PC-3 (cell line): ENCODE results near the gene GZMB. TPM values are rescaled to one million over a fixed set of nuclear protein-coding genes. Genes with fewer than 3 reads are reported as not detected.

ENCODE experiments used
- ATAC-seq: fragments of 200-7000 bp; cut with Tn5 transposase; 2 replicates; pipeline ENCODE4 v1.9.1; 2020; ENCODE audit warnings: mild to moderate bottlenecking, moderate library complexity
- Bru-seq: library from RNA; stranded (reverse); fragments of 400-500 nt; gene quantifications from one replicate; lab custom pipeline; 2021; lab: Mats Ljungman, UMichigan
- BruChase-seq, 2 experiments: library from RNA; stranded (reverse); fragments of 400-500 nt; gene quantifications; one replicate each; lab custom pipeline; 2021; lab: Mats Ljungman, UMichigan
- BruUV-seq: library from RNA; stranded (reverse); fragments of 400-500 nt; replicated peaks from 2 replicates; lab custom pipeline; 2021; lab: Mats Ljungman, UMichigan
- CTCF ChIA-PET: fragments of 300-600 bp; sonication (Branson Sonifier 250); formaldehyde crosslinking; loops from one replicate; lab custom pipeline; 2022; ENCODE audit warnings: antibody characterized with exemption; lab: Charles Lee
- POLR2A ChIA-PET: fragments of 300-600 bp; sonication (Branson Sonifier 250); formaldehyde crosslinking; loops from one replicate; lab custom pipeline; 2022; ENCODE audit warnings: antibody characterized with exemption; ENCODE audit not compliant: unreplicated experiment; lab: Charles Lee
- DNase-seq: peaks from one replicate; pipeline ENCODE4 v3.0.0-alpha.2; 2015
- H2AFZ ChIP-seq: fragments of 300-600 bp; sonication (generic); 2 replicates; pipeline ENCODE4 v1.6.0; 2016; ENCODE audit warnings: antibody characterized with exemption, low read length
- H3F3A ChIP-seq: fragments of 300-600 bp; sonication (generic); one replicate; pipeline ENCODE4 v1.6.0; 2017; ENCODE audit warnings: antibody characterized with exemption, low read length, control low read depth, mild to moderate bottlenecking; ENCODE audit not compliant: unreplicated experiment
- H3K27ac ChIP-seq: fragments of 300-600 bp; sonication (generic); 2 replicates; pipeline ENCODE4 v1.5.1; 2016; ENCODE audit warnings: mild to moderate bottlenecking, low read length
- H3K27me3 ChIP-seq: fragments of 300-600 bp; sonication (generic); 2 replicates; pipeline ENCODE4 v1.6.1; 2016; ENCODE audit warnings: low read length, mixed read lengths
- H3K36me3 ChIP-seq: fragments of 300-600 bp; sonication (generic); 2 replicates; pipeline ENCODE4 v1.6.1; 2016; ENCODE audit warnings: low read depth, mixed run types, low read length, mixed read lengths
- H3K4me1 ChIP-seq: fragments of 300-600 bp; sonication (generic); 2 replicates; pipeline ENCODE4 v1.5.1; 2016; ENCODE audit warnings: low read length; ENCODE audit not compliant: insufficient read depth
- H3K4me2 ChIP-seq: fragments of 300-600 bp; sonication (generic); 2 replicates; pipeline ENCODE4 v1.6.0; 2016; ENCODE audit warnings: low read length
- H3K4me3 ChIP-seq: fragments of 300-600 bp; sonication (generic); 2 replicates; pipeline ENCODE4 v1.5.1; 2016; ENCODE audit warnings: mild to moderate bottlenecking, low read length, mixed read lengths
- H3K79me2 ChIP-seq: fragments of 300-600 bp; sonication (generic); 2 replicates; pipeline ENCODE4 v1.6.1; 2017; ENCODE audit warnings: low read length, mixed read lengths
- H3K9ac ChIP-seq: fragments of 300-600 bp; sonication (generic); 2 replicates; pipeline ENCODE4 v1.6.0; 2016; ENCODE audit warnings: mild to moderate bottlenecking, low read length
- H3K9me2 ChIP-seq: fragments of 300-600 bp; sonication (generic); replicated peaks from 2 replicates; pipeline ENCODE4 v1.6.1; 2016; ENCODE audit warnings: mixed run types, low read length, mixed read lengths
- H3K9me3 ChIP-seq: fragments of 300-600 bp; sonication (generic); 2 replicates; pipeline ENCODE4 v1.6.1; 2016; ENCODE audit warnings: low read length, mixed read lengths
- H4K20me1 ChIP-seq: fragments of 300-600 bp; sonication (generic); 2 replicates; pipeline ENCODE4 v1.6.1; 2016; ENCODE audit warnings: low read length, mixed read lengths
- EZH2 ChIP-seq: fragments of 300-600 bp; sonication (generic); IDR thresholded peaks from one replicate; pipeline ENCODE4 v1.6.1; 2017; ENCODE audit warnings: antibody characterized with exemption, mild to moderate bottlenecking, low read length; ENCODE audit not compliant: unreplicated experiment
- EZH2phosphoT487 ChIP-seq: fragments of 300-600 bp; sonication (generic); IDR thresholded peaks from 2 replicates; pipeline ENCODE4 v1.6.1; 2018; ENCODE audit warnings: mild to moderate bottlenecking, antibody characterized with exemption, low read length, borderline replicate concordance
- intact Hi-C: fragments of 100-400 bp; cut with micrococcal nuclease; formaldehyde crosslinking; loops from 2 replicates; pipeline ENCODE4 v1.9.0; 2023
- long read RNA-seq: library from polyadenylated mRNA; unstranded; transcript quantifications from one replicate; pipeline ENCODE4 v2.0.0, GENCODE V29; 2021; ENCODE audit not compliant: unreplicated experiment
- total RNA-seq: library from RNA; depleted of rRNA; stranded (reverse); fragments of >200 nt; gene quantifications from 2 replicates; pipeline ENCODE4 v1.2.3, GENCODE V29; 2014; rRNA removed
- TF ChIP-seq, protein P1 (sequence below): fragments of 300-600 bp; sonication (generic); conservative IDR thresholded peaks from 2 replicates; pipeline ENCODE4 v1.5.1; 2017; ENCODE audit warnings: antibody characterized with exemption, low read depth, mild to moderate bottlenecking, low read length

Gene GZMB, protein sequence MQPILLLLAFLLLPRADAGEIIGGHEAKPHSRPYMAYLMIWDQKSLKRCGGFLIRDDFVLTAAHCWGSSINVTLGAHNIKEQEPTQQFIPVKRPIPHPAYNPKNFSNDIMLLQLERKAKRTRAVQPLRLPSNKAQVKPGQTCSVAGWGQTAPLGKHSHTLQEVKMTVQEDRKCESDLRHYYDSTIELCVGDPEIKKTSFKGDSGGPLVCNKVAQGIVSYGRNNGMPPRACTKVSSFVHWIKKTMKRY
- total RNA-seq (not detected in 2 replicates), Bru-seq, nascent RNA (not detected), BruChase-seq, experiment 1, labeled RNA remaining after a 6-hour chase (percentile 14 among the genes with signal in this experiment), BruChase-seq, experiment 2, labeled RNA remaining after a 2-hour chase (not detected)
- long read RNA-seq = 0 reads

DNA sequence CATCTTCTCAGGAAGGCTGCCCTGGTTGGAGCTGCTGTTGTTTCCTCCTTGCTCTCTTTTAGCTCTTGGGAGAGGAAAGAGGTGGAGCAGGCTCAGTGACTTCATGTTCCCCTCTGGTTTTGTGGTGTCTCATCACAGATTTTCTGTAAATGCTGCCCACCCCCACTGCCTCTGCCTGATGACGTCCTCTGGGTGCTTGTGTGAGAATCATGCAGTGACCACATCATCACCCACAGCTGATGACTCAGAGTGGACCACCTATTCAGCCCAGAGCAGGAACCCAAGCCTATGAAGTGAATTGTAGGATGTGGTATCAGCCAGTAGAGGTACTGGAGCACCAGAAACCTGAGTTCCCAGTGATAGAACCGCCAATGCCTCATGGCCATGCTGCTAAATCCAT is at the start of gene GZMB:
Gene GZMB, minus strand, starts transcription at position 33 of the 400 bp plus-strand sequence. Its CDS starts 30 bp downstream, at position 3.
- POLR2A ChIA-PET = no interaction called here
- no peak for TF ChIP-seq EZH2phosphoT487
- TF ChIP-seq, protein P1, sequence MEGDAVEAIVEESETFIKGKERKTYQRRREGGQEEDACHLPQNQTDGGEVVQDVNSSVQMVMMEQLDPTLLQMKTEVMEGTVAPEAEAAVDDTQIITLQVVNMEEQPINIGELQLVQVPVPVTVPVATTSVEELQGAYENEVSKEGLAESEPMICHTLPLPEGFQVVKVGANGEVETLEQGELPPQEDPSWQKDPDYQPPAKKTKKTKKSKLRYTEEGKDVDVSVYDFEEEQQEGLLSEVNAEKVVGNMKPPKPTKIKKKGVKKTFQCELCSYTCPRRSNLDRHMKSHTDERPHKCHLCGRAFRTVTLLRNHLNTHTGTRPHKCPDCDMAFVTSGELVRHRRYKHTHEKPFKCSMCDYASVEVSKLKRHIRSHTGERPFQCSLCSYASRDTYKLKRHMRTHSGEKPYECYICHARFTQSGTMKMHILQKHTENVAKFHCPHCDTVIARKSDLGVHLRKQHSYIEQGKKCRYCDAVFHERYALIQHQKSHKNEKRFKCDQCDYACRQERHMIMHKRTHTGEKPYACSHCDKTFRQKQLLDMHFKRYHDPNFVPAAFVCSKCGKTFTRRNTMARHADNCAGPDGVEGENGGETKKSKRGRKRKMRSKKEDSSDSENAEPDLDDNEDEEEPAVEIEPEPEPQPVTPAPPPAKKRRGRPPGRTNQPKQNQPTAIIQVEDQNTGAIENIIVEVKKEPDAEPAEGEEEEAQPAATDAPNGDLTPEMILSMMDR = no peak
- no peak for TF ChIP-seq EZH2
- no TSS peak for BruUV-seq

DNA sequence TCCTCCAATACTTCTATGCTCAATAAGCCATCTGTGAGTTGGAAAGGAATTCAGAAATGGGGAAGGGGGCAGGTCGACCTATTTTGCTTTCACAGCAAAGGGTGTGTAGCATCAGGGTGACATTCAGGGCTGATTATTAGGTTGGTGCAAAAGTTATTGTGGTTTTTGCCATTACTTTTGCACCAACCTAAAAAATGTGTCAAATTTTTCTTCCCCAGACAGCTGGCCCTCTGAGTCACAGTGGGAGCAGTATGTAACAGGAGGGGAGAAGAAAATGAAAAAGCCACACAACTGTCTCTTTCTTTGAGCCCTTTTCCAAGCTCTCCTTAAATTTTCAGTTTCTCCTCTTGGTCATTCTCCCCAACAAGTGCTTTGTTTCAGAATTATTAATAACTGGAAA is 47.1 kb upstream of the GZMB start:
- ATAC-seq = no peak
- Histone ChIP-seq H3K4me2 (no peak overlapping the region), H3K36me3 (no peaks in the 10 kb centered on the region; the same call in 1 of the 2 replicates), H3K4me1 (no peaks in the 10 kb centered on the region), H3K27ac (no peak overlapping the region), H2AFZ (no peak overlapping the region), H4K20me1 (no peaks in the 10 kb centered on the region), H3F3A (no peaks in the 10 kb centered on the region), H3K27me3 (no peaks in the 10 kb centered on the region), H3K79me2 (no peaks in the 10 kb centered on the region), H3K9me3 (no peaks in the 10 kb centered on the region), H3K9me2 (no peaks in the 10 kb centered on the region), H3K9ac (no peak overlapping the region), H3K4me3 (no peak overlapping the region)
- no peak for TF ChIP-seq EZH2
- TF ChIP-seq, protein P1 = no peak
- TF ChIP-seq EZH2phosphoT487 = no peak
- ChIA-PET CTCF (no interaction called here), POLR2A (no interaction called here)
- intact Hi-C loops = no loop called here
- no peak for DNase-seq
- BruUV-seq = no TSS peak

More for the DNA sequence above, at the start of gene GZMB:
- ATAC-seq (no peak), DNase-seq (no peak)
- Histone ChIP-seq H3K9me2 (no peaks in the 10 kb centered on the region), H3K27me3 (peaks cover 3% of the 10 kb centered on the region; the same call in 1 of the 2 replicates), H3K36me3 (no peaks in the 10 kb centered on the region), H3K4me1 (0 out of 2 replicates have a peak, but pooled peaks cover 6% of the 10 kb centered on the region), H3F3A (no peaks in the 10 kb centered on the region), H4K20me1 (no peaks in the 10 kb centered on the region), H3K27ac (no peak within 1 kb of the TSS), H3K4me3 (no peak within 1 kb of the TSS), H3K9me3 (no peaks in the 10 kb centered on the region), H3K4me2 (no peak within 1 kb of the TSS), H3K79me2 (no peaks in the 10 kb centered on the region), H2AFZ (no peak within 1 kb of the TSS), H3K9ac (no peak within 1 kb of the TSS)
- CTCF ChIA-PET = no interaction called here
- intact Hi-C loops = no loop called here

DNA sequence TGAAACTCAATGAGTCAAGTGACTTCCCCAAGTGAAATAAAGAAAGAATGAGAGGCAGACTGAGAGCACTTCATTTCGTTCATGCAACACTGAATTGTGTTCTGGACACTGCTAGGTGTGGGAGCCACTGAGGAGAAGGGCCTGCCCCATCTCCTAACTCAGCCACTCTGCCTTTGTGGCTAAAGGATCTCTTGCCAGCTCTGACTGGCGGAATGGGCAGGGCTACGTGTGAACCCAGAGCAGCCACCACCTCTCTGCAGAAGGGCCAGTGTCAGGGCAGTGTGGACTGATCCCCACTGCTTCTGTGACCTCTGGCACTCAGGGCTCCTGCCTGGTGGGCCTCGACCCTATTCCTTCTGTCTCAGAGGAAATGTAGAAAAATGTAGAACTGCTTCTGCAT is 46.5 kb upstream of the GZMB start:
- Histone ChIP-seq H3K4me2 (no peak overlapping the region), H3F3A (no peaks in the 10 kb centered on the region), H3K9me3 (no peaks in the 10 kb centered on the region), H3K36me3 (no peaks in the 10 kb centered on the region; the same call in 1 of the 2 replicates), H3K27me3 (no peaks in the 10 kb centered on the region), H3K4me1 (no peaks in the 10 kb centered on the region), H3K27ac (no peak overlapping the region), H3K9ac (no peak overlapping the region), H3K9me2 (no peaks in the 10 kb centered on the region), H4K20me1 (no peaks in the 10 kb centered on the region), H3K79me2 (no peaks in the 10 kb centered on the region), H2AFZ (no peak overlapping the region), H3K4me3 (no peak overlapping the region)
- BruUV-seq = no TSS peak
- CTCF ChIA-PET = no interaction called here
- DNase-seq = no peak
- TF ChIP-seq EZH2 (no peak), EZH2phosphoT487 (no peak)
- TF ChIP-seq, protein P1 = no peak
- intact Hi-C loops = no loop called here
- ATAC-seq = no peak
- POLR2A ChIA-PET = no interaction called here
